HTR-8/SVneo (cell line): Measurements from ENCODE around the gene C10orf53.

Source experiments
- DNase-seq: peaks from one replicate; pipeline ENCODE4 v3.0.0; 2011; ENCODE audit warnings: low spot score, mixed read lengths; ENCODE audit not compliant: insufficient read length
- FAIRE-seq: peaks from 2 replicates; lab custom pipeline; 2011; peaks lifted over from hg19 to GRCh38; lab: Jason Lieb, UNC

The C10orf53 gene, protein sequence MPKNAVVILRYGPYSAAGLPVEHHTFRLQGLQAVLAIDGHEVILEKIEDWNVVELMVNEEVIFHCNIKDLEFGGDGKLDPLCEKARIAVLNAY

GRCh38 chr10:49679480-49679893, at the start of gene C10orf53:
TSS of gene C10orf53 (plus strand) at chr10:49679651. CDS start at chr10:49679698, 47 bp downstream.
- no peak for FAIRE-seq
- DNase-seq, result no peak

DNA sequence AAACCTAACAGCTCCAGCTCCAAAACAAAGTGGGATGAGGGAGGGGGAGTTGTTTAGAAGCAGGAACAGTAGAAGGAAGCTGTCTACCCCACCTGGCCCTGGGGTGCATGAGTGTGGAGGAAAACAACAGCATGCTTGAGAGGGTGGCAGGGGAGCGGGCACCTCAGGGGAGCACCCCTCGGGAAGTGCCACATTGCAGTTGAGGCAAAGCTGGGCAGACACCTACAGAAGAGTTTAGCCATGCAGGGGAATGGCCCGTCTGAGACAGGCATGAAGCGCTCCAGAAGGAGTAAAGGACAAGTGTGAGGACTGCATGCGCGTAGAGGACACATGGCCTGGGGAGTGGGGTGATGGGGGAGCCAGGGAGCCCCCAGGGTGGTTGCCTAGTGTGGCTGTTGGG, 47.5 kb upstream of the C10orf53 start:
- FAIRE-seq (no peak), DNase-seq (no peak)

DNA sequence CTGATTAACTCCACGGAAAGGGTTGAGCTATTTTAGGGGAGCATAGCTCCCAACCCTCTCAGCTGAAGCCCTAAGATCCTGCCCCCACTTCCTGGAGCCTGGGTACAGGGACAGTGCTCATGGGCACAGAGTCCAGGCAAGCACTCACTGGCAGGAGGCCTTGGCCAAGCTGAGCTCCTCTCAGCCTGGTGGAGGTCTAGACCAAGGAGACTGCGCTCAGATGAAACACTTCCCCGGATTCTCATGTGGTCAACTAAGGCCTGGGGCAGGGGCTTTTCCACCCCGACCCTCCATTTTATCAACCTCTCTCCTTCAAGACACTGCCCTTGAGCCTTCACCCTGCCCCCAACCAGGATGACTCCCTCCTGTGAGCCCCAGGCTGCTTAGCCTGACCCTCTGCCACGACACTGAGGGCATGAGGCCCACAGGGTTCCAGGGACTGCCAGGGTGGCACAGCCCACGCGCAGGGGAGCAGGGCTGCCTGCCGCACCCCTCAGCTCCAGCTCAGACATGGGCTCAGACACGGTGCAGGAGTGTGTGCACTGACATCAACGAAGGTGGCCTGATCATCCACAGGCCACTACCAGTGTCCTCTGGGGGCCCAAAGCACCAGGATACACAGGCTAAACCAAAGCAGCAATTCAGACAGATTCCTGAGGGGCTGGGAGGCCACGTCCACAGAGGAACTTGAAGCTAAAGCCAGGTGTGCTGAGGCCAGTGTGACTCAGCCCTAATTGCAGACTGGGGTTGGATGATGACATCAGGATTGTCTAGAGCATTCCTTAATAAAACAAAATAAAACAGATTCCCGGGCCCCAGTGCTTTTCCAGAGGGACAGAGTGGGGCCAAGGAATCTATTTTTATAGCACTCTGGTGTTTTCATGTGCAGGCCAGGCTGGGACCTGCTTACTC, 46.8 kb upstream of the C10orf53 start:
- FAIRE-seq (no peak), DNase-seq (no peak)

DNA sequence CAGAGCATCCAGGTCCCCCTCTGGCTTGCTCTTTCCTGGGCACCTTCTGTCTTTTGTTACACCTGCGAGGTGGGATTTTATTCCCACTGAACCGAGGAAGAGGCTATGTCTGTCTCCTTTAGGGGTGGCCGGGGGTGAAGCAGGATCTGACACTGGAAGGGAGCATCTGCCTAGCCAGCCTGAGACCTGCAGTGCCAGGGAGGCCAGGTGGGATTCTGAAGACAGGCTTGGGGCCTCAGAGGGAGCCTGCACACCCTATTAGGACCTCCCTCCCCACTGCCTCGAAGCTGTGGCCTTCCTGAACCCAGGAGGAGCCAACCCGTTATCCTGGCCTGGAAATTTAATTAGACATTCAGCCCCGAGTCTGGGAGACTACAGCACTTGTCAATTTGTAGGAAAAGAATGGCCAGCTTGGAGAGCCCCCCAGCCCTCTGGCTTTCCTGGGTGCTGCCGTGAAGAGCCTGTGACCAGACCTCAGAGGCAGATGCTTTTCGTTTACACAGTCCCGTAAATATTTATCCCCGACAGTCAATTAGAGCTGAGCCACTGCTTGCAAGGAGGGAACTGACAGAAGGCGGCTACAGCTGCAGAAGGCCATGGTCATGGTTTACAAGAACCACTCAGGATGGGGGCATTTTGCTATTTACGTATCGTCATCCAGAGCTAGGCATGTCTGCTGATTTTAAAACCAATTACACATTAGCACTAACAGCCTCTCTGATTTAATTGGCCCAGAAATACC, 46.0 kb upstream of the C10orf53 start:
- DNase-seq, result no peak
- no peak for FAIRE-seq

DNA sequence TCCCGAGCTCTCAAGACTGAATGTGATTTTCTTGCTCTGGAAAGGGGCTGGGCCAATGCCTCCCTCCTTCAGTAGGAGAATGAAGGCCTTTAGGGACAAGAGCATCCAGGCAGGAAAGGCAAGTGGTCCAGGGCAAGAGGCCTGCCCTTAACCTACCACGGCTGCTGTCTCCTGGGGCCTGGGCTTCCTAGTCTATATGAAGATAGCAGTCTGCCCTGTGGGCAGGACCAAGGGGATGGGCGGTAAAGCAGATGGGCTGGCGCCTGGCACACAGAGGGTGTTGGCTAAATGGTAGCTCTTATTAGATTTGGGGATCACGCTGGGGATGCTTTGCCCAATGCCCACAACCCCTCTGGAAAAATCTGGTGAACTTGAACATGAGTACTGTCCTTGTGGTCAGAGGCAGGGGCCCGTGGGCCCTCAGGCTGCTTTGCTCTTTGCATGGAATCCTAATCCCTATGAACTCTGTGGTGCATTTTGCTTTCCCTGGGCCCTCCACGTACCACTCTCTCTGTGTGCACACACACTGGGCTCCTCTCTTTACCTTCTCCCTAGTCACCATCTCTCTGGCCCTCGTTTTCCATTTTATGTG, 45.3 kb upstream of the C10orf53 start:
- DNase-seq (no peak), FAIRE-seq (no peak)

GRCh38 chr10:49642311-49642710, 37.1 kb upstream of the C10orf53 start:
- no peak for DNase-seq
- FAIRE-seq, result no peak

GRCh38 chr10:49643241-49644034, 36.0 kb upstream of the C10orf53 start:
- DNase-seq, result no peak
- no peak for FAIRE-seq

DNA sequence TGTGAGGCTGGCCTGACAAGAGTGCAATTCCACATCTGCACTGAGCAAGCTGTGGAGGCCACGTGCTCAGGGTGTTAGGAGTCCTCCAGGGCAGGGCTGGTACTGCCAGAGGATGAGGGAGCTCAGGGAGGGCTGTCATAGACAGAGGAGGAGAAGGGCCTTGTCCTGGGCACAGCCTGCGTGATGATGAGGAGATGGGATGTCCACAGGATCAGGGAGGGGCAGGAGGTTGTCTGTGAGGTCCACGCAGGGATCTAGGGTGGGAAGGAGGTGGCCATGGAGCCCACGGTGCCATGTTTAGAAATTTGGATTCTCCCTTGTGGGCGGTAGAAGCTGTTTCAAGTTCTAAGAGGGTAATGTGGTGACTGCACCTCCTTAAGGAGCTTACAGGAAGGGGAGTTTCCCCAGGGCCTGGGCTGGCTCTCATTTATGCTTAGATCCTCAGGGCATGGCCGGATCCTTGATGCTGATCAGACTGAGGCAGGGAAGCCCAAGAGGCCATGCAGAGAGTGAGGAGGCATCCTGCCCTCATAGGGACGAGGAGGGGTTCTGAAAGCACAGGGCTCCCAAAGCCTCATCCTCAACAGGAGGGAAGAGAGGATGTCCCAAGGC, 35.3 kb upstream of the C10orf53 start:
- no peak for FAIRE-seq
- DNase-seq, result no peak

GRCh38 chr10:49645417-49645816, 34.0 kb upstream of the C10orf53 start:
- FAIRE-seq (no peak), DNase-seq (no peak)

GRCh38 chr10:49645871-49646870, 33.3 kb upstream of the C10orf53 start:
- FAIRE-seq (no peak), DNase-seq (no peak)

DNA sequence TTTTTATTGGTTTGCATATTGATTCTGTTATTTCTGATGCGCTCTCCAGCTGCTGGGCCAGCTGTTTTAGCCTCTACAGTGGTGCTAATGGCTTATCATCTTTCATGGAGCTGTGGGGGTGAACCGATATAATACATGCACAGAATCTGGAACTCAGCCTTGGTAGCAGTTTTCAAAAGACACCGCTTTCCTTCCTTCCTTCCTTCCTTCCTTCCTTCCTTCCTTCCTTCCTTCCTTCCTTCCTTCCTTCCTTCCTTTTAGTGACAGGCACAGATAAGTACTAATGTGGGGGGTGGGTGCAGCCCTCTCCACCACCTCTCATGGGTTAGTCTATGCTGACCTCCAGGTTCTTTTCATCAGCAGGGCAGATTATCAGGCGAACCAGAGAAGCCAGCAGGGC, 31.9 kb upstream of the C10orf53 start:
- DNase-seq (no peak), FAIRE-seq (no peak)

DNA sequence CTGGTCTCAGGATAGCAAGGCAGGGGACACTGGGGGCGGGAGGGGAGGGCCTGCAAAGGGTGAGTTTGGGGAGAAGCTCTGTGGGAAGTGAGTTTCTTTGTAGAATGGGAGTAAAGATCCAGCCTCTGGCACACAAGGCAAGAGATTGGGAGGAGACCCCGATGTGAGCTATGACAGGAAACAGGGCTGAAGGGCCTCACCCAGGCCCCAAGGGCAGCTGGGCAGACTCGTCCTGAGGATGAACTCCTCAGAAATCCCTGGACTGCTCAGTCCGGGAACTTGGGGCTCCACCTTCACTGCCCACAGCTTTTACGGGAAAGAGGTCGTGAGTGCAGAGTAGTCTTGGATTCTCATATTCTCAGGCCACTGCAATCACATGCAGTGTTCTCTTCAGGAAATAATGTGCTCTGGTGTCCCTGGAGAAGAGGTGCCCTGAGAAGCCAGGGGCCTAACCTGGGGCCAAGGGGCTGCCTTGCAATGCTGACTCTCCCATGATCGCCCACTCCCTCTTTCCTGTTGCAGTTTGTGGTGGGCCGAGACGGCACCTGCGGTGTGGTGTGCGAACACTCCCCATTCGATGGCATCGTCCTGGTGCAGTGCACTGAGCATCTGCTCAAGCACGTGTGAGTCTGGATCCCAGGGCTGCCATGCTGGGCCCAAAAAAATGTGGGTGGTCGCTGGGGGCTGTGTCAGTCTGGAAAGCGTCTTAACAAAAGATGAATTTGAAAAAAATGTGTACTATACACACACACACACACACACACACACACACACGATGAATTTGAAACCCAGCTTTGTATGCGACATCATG, 31.3 kb upstream of the C10orf53 start:
- FAIRE-seq (no peak), DNase-seq (no peak)

- FAIRE-seq, result no peak
- DNase-seq, result no peak
These were observed 30.2 kb upstream of the C10orf53 start for GRCh38 chr10:49649294-49649693.

DNA sequence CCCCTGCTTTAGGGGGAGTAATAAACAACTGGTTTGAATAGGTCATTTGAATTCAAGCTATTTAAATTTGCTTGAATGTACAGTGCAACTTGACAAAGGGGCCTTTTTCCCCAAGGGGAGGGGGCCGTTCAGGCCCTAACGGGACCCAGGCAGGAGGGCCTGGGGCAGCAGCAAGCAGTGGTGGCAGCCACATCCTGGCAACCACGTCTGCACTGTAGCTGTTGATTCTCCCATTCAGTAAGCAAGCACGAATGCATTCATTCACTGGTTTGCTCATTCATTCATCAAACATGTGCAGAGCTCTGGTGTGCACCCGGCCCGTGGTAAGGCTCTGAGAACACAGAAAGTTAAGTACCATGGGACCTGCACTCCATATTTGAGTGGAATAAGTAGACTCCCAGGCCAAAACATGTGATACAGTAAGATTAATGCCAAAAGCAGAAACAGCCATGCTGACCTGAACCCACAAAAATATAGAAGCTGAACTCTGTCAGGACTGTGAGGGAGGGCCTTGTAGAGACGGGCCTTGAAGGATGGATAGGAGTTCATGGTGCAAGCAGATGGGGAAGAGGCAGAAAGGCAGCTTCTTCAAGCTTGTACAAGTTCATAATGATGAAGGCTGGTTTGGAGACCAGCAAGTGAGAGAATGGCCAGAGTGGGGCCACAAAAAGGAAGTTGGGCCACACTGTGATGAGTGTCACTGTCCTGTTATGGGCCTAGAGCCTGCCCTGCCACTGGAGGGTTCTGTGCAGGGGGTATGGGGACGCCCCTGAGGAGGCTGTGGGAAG, 29.3 kb upstream of the C10orf53 start:
- FAIRE-seq (peak; percentile 9), DNase-seq (no peak)

DNA sequence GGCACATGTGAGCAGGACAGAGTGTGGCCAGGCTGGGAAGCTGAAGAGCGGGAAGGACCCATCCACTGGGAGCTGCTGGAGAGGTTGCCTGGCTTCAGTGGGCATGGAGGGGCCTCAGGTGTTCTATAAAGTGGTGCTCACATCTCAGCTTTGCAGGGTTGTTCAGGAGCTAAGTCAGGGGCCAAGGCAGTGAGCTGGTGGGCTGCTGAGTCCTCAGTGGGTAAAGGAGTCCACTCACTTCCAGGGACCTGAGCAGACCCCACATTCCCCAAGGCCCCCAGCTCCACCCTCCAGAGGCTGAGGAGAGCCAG, 28.8 kb upstream of the C10orf53 start:
- FAIRE-seq (no peak), DNase-seq (no peak)

GRCh38 chr10:49651039-49651835, 28.2 kb upstream of the C10orf53 start:
- FAIRE-seq, result no peak
- no peak for DNase-seq
